HL-60 (cell line): ENCODE results near the gene PRKCE.

ENCODE experiments used
- GABPA ChIP-seq: IDR thresholded peaks from 2 replicates; pipeline ENCODE4 v1.6.1; 2012; ENCODE audit warnings: low read depth
- POLR2AphosphoS5 ChIP-seq: IDR thresholded peaks from 2 replicates; pipeline ENCODE4 v1.6.1; 2012; ENCODE audit warnings: low read depth
- TF ChIP-seq, protein P1 (sequence below): IDR thresholded peaks from one replicate; pipeline ENCODE4 v1.5.1; 2011; ENCODE audit warnings: low read length, control low read depth, inconsistent platforms; ENCODE audit not compliant: insufficient read depth

DNA sequence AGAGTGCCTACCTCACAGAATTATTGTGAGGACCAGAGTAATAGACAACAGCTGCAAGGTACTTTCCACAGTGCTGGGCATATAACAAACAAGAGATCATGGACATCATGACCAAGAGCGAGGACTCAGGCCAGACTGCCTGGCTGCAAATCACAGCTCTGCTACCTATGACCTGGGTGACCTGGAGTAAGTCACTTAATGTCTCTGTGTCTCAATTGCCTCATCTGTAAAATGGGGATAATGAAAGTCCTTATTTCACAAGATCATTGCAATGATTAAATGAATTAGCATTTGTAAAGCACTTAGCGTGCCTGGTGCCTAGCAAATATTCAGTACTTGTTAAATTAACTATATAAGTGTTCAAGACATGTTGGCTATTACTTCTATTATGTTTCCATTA lies 59.7 kb downstream of the PRKCE start:
- TF ChIP-seq, protein P1, sequence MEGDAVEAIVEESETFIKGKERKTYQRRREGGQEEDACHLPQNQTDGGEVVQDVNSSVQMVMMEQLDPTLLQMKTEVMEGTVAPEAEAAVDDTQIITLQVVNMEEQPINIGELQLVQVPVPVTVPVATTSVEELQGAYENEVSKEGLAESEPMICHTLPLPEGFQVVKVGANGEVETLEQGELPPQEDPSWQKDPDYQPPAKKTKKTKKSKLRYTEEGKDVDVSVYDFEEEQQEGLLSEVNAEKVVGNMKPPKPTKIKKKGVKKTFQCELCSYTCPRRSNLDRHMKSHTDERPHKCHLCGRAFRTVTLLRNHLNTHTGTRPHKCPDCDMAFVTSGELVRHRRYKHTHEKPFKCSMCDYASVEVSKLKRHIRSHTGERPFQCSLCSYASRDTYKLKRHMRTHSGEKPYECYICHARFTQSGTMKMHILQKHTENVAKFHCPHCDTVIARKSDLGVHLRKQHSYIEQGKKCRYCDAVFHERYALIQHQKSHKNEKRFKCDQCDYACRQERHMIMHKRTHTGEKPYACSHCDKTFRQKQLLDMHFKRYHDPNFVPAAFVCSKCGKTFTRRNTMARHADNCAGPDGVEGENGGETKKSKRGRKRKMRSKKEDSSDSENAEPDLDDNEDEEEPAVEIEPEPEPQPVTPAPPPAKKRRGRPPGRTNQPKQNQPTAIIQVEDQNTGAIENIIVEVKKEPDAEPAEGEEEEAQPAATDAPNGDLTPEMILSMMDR = no peak
- no peak for TF ChIP-seq GABPA
- no peak for TF ChIP-seq POLR2AphosphoS5
